HG03342 (cell line): ENCODE measurements around the gene ASF1B.
A peak's percentile ranks its signal among the peaks of the same experiment; 100 is the strongest.

Experiments
- ATAC-seq: cut with Tn5 transposase; IDR thresholded peaks from one replicate; pipeline ENCODE4 v1.9.1; 2021; ENCODE audit warnings: mild to moderate bottlenecking, moderate library complexity; ENCODE audit not compliant: unreplicated experiment

Gene ASF1B

DNA sequence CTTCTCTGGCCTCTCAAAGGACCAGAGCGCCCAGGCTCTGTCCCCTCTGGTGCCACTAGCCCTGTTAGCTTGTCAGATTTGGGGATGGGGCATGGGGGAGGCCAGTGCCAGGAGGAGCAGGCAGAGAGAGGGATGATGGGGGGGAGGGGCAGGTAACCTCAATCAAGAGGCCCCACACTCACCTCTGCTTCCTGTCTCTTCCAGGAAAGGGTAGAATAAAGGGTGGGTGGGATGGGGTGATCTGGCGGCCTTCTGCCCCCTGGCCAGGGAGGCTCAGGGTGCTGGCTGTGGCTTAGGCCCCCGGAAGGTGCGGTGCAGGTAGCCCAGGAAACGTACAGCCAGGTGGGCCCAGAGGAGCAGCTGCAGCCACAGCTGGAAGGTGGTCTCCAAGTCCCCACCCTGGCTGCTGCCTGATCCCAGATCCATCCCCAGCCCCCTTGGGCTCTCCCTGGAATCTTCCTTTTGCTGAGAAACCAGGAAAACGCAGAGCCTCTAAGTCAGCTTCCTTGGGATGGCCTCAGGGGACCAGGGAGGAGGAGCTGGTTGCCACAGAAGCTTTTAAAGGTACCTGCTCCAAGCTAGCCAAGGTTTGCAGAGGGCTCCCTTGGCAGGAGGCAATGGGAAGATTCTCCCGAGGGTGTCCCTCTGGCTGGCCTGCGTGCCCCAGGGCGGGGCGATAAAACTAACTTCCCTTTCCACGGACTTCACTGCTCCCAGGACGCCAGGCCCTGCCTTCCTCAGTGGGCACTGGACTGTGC is 24.2 kb downstream of the ASF1B start:
- no peak for ATAC-seq

DNA sequence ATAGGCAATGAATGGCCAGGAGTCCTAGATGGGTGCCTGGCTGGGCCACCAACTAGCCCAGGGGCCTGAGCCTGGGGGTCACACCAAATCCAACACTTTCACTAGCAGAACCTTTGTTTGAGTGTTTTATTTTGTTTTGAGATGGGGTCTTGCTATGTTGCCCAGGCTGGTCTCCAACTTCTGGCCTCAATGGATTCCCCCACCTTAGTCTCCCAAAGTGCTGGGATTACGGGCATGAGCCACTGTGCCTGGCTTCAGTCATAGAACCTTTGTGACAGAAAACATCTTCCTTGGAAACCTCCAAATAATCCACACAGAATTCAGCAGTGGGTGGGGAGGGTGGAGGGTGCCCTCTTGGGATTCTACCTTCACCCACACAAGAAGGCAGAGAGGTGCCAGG is 24.9 kb downstream of the ASF1B start:
- no peak for ATAC-seq

DNA sequence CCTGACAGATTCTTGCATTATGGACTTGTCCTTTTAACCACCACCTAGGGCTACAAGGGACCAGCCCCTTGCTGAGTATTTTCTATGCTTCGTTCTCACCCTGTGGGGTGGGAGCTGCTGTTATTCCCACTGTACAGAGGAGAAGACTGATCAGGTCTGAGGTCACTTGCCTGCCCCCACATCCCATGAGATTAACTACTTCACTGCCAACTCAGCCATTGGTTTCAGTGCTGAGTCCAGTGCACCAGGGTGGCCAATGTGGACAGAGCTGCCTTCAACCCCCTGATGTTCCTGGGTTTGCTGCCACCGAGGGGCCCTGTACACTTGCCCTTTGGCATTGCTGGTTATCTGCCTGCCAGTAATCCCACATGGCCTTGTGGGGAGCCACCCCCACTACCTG is 25.7 kb downstream of the ASF1B start:
- no peak for ATAC-seq

DNA sequence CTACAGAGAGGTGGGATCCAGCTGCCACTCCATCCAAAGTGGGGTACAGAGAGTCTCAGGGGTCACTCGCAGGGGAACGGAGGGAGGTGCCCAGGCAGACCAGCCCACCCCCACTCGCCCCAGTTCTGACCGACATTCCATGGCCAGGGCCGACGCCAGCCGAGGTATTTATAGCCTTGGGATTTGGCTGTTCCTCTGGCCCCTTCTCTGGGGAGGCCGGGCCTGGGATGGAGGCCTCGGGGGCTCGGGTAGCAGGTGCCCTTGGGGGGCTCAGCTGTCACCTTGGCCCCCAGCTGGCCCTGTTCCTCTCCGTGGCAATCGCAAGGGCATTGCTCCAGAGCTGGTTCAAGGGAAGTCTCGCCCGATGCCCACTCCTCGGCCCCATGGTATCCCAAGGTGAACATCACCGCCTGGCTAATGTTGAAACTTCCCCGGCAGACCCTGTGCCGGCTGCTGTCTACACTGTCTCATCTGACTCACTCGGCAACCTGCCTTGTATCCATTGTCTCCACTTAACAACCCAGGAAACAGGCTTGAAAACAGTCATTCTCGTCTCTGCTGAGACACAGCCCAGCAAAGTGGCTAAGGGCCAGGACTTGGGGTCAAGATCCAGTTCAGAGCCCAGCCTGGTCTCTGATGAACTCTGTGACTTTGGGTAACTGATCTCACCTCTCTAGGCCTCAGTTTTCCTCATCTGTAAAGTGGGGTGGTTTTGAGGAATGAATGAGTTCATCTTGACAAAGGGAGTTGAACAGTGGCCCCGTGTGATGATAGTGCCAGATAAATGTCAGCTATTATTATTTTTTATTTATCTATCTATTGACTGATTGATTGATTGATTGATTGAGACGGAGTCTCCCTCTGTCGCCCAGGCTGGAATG is 28.6 kb downstream of the ASF1B start:
- no peak for ATAC-seq

DNA sequence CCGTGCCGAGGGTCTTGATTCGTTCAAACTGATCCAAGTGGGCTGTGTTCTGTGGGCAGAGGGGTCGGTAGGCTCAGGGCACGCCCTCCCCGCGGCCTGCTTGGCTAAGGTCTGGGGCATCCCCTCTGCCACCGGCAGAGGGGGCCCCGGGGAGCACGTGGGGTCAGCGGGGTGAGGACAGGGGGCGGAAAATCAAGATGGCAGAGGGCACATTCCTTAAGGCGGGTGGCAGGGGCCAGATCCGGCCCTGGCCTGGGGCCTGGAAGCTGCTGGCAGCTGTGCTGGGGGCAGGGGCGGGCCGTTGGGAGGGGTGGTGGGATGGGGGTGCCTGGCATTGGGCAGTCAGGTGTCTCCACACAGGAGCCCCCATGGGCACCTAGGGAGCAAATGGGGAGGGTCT is 29.5 kb downstream of the ASF1B start:
- ATAC-seq, result no peak

DNA sequence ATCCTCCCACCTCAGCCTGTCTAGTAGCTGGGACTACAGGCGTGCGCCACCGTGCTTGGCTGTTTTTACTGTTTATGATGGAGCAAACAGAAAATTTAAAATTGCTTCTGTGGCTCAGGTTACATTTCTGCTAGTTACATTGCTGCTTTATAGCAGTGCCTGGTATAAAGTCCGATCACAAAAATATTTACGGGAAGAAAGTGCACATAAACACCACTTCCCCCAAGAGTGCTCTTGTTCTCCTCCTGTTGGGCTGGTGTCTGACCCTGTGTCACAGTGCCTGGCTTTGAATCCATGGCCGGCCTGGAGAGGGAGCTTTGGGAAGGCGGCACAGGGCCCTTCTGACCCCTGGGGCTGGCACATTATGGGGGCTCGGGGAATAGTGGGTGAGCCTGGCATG is 30.7 kb downstream of the ASF1B start:
- no peak for ATAC-seq

DNA sequence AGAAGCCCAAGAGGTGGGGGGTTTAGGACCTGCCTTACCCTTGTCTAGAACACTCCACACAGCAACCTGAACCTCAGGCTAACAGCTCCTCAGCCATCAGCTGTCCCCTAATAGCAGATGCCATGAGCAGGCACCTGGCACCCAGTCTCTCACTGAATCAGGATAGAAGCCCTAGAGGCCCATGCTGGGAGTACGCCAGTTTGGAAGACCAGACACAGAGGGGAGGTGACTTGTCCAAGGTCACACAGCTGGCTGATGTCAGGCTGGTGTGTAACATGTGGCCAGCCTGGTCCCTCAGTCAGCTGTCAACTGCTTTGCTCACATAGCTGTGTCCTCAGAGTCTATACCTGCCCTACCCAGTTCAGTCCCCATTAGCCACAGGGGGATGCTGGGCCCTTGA is 33.1 kb downstream of the ASF1B start:
- no peak for ATAC-seq

DNA sequence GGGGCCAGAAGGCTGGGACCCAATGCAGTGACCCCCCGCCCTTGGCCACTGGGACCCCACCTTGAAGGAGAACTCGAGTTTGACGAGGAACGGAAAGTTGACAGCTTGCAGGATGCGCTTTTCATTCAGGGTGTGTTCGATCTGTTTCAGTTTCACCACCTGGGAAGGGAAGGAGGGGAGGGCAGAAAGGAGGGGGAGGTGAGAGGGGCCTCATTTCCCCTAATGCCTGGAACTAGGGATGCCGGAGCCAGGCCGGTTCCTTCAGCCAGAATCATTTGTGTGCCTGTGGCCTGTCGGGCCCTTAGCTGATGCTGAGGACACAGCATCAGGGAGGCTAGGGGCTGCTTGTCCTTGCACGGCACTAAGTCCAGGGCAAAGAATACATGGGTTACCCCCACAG is 33.6 kb downstream of the ASF1B start:
- no peak for ATAC-seq

DNA sequence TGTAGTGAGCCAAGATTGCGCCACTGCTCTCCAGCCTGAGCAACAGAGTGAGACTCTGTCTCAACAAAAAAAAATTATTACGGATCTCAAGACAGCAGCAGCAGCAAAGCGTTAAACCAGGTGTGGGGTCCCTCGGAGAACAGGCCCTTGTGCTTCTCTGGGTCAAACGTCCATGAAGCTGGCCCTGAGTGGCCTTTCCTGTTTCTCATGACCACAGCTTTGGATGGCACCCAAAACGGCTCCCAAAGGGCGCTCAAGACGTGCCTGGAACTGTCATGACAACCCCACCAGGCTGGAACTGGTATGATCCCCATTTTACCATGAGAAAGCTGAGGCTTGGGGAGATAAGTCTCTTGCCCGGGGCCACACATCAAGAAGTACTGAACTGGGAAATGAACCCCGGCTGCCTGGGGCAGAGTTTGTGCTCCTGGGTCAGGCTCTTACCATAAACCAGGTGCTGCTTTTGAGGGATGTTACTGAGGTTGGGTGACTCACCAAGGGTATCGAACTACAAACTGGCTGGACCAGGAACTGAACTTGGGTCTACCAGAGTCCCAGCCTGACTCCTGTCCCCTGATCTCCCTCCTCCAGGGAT is 34.2 kb downstream of the ASF1B start:
- no peak for ATAC-seq

DNA sequence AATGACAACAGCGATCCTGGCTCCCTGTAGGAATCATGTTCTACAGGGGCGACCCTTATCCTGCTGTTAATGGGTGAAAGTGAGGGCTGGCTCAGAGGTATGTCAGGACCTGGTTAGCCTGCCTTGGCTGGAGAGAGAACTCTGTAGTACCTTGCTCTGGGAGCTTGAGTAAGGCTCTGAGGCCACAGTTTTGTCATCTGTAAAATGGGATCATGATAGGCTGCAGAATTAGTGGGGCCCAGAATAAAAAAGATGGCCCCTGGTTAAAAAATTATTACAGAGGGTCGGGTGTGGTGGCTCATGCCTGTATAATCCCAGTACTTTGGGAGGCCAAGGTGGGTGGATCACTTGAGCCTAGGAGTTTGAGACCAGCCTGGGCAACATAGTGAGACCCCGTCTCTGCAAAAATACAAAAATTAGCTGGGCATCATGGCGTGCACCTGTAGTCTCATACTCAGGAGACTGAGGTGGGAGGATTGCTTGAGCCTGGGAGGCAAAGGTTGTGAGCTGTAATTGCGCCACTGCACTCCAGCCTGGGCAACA is 35.3 kb downstream of the ASF1B start:
- no peak for ATAC-seq

DNA sequence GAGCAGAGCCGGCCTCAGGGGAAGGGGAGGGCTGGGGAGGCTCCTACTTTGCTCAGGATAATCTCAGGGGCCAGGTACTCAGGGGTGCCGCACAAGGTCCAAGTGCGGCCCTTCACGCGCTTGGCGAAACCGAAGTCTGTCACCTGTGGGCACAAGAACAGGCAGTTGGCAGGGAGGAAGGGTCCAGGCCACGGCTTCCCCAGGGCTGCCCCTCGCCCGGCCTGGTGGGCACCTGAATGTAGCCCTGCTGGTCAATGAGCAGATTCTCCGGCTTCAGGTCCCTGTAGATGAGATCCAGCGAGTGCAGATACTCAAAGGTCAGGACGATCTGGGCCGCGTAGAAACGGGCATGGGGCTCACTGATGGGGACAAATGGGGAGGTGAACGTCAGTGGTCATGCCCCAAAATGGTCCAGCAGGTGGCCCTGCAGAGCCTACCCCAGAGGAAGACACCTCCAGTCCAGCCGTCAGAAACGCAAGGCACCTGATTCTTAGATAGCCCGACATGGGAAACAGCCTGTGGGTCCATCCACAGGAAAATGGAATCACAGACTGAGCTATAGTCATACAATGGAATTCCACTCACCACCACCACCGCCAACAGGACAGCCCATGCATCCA is 38.7 kb downstream of the ASF1B start:
- ATAC-seq, result no peak

DNA sequence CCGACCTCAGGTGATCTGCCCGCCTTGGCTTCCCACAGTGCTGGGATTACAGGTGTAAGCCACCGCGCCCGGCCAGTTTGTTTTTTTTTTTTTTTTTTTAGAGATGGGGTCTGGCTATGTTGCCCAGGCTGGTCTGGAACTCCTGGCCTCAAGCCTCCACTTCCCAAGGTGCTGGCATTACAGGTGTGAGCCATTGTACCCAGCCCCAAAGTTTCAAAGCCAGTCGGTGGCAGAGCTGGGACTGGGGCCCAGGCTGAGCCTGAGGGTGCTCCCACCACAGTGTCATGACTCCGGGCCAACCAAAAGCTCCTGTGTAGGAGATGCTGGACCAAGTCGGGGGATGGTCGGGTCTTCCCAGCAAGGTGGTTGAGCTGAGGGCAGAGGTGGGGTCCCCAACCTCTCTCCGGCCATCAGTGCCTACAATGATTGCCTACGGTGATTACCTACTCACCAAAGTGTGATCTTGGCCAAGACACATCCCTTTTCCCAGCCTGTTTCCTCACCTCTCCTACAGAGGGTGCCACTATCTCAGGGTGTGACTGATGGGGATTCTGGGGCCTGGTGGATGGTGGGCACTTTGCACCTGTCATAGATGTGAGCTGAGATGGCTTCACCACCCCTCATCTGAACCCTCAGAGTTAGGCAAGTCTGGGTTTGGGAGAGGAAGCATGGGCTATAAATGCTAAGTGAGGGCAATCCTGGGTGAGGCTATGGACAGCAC is 40.0 kb downstream of the ASF1B start:
- ATAC-seq, result no peak

DNA sequence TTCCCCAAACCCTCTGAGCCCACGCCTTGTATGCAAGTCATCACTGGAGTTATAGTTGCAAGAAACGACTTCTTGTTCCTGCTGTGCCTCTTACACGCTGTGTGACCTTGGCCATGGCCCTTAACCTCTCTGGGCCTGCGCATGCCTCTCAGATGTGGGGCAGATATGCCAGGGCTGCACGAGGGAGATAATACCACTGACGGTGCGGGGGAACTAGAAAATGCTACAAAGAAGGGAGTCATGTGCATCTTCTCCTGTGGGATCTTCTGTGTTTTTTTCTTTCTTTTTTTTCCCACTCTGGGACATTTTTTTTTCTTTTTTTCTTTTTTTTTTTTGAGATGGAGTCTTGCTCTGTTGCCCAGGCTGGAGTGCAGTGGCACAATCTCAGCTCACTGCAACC is 41.5 kb downstream of the ASF1B start:
- ATAC-seq, result no peak

DNA sequence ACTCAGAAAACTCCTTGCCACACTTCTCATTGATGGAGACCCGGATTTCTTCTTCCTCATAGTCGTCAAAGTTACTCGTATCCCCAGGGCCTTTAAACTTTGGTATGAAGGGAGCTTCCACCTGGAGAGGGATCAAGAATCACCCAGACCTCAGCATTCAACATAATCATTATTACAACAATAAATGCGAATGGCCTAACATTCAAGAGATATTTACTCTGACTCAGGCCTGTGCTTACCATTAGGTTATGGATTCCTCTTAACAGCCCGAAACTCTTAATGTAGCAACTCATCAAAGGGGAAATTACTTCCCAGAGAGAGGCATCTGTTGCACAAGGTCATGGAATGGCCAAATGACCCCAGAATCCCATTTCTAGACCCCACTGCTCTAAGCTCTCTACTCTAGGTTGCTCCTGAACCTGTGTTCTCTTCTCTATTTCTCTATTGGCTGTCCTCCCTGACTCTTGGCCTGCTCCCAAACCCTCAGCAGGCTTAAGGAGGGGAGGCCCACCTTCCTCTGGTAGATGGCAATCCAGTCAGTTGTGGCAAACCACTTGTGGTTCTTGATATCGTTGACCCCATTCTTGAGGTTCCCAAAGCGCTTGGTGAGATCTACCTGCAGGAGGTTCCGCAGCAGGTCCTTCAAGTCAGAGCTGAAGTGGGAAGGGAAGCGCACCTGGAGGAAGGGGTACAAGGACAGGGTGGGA is 43.1 kb downstream of the ASF1B start:
- ATAC-seq, result no peak

DNA sequence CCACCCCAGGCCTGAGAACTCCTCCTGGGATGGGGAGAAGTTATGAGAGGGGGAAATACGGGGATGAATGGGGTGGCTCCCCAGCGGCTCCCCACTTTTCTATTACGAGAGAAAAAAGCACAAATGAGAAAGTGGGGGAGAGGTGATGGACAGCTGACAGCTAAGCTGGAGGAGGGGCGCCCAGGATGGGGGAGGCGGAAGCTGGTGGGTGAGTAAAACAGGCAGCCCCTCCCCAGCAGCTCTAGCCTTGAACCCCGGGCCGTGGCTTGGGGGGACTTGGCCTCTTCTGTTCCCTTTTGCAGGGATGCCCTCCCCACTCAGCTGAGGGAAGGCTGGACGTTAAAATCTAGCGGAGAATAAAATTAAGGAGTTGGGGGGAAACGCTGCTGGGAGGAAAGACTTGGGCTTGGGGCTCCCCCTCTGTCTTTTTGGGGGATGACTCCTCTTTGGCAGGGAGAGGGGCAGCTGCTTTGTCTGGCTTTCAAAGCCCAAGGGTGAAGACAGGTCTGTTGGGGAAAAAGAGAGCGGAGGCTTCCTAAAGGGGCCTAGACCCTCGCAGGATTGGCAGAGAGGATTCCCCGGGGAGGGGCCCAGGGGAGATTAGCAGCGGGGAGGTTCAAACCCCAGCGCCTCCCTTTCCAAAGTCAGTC is 44.5 kb downstream of the ASF1B start:
- ATAC-seq, result peak; percentile 4

DNA sequence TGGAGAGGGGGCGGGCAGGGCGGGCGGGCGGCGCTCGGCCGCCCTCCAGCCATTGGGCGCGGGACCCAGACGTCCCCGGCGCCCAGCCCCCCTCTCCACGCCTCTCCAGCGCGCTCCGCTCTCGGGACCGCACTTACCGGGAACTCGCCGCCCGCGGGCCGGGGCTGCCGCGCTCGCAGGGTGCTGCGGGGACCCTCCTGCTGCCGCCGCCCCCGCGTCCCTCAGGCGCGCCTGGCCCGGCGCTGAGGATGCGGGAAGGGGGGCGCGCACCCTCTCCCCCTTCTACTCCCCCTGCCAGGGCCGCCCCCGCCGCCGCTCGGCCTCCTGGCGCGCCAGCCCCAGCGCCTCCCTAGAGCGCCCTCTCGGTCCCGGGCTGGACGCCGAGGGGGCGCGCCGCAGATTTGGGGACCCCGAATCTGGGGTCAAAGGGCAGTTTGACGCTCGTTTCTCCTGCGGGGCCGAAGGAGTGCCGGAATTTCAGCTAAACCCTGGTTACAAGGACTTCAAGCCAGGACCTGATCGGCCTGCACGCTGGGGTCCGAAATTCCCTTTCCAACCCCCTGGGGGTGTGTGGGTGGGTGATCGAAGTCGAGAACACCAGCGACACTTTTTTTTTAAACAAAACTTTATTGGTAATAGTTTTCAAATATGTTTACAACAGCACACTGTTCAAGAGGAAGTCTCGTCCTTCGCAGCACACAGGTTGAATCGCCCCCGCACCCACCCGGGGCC is 45.1 kb downstream of the ASF1B start:
- peak; percentile 44 for ATAC-seq

DNA sequence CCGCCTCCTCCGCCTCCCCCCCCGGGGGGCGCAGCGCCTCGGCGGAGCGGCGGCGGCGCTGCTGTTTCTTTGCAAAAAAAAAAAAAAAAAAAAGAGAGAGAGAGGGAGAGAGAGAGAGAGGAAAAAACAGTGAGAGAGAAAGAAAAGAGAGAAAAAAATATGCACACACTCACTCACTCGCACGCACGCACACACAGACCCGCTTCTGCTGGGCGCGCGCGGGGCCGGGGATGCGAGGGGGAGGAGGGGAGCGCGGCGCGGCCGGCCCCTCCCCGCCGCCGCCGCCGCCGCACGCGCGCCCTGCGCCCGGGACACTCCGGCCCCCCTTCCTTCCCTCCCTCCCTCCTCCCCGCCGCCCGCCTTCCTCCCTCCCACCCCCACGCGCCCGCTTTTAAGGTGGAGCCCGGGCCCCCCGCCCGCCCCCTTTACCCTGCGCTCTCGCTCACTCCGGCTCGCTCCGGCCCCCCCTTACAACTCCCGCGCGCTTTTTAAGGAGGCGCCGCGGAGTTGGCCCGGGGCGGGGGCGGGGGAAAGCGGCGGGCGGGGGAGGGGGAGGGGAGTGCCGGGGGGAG is 45.8 kb downstream of the ASF1B start, which contains the start of gene SAMD1:
SAMD1 (minus strand) TSS at position 243 of the 572 bp plus-strand sequence.
- peak; percentile 40 for ATAC-seq
